GM12892 (cell line): ENCODE data around the gene ERCC2.

ENCODE experiments used
- POLR2A ChIP-seq: IDR thresholded peaks from 2 replicates; pipeline ENCODE4 v1.6.1; 2011; ENCODE audit warnings: low read depth, low read length, control low read depth
- POLR2AphosphoS5 ChIP-seq: IDR thresholded peaks from 2 replicates; pipeline ENCODE4 v1.6.1; 2011; ENCODE audit warnings: low read depth, low read length, control low read depth

DNA sequence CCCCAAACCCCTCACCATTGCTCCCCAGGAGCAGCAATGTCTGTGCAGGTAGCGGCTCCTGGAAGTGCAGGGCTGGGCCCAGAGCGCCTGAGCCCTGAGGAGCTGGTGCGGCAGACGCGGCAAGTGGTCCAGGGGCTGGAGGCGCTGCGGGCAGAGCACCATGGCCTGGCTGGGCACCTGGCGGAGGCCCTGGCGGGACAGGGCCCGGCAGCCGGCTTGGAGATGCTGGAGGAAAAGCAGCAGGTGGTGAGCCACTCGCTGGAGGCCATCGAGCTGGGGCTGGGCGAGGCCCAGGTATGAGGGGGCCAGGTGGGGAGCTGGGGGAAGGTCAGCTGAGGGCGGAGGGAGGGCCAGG, 24.9 kb downstream of the ERCC2 start:
- no peak for TF ChIP-seq POLR2A
- TF ChIP-seq POLR2AphosphoS5, result no peak
